ENCODE data around the gene MT1M. TPM values are rescaled to one million over a fixed set of nuclear protein-coding genes. Genes with fewer than 3 reads are reported as not detected.

MT1M gene
- total RNA-seq, 1 donor from 2014 or later: 1.2 TPM

- peaks cover 45% of the 10 kb centered on the region for H3K27me3 Mint-ChIP-seq (ENCODE audit: unreplicated experiment)
- no peak overlapping the region for H3K4me3 Mint-ChIP-seq (ENCODE audit: unreplicated experiment)
- no peak for TF ChIP-seq CTCF (IDR thresholded peaks at IDR 0.05)
- no peaks in the 10 kb centered on the region for H3K9me3 Mint-ChIP-seq (ENCODE audit: unreplicated experiment)
- H3K27ac Mint-ChIP-seq (ENCODE audit: unreplicated experiment): no peak overlapping the region
- peaks cover 20% of the 10 kb centered on the region for H3K4me1 Mint-ChIP-seq (ENCODE audit: unreplicated experiment)
- DNase-seq (ENCODE audit: extremely low spot score, unreplicated experiment): no peak
- H3K36me3 Mint-ChIP-seq (ENCODE audit: unreplicated experiment): peaks cover 3% of the 10 kb centered on the region
Observed at GRCh38 chr16:56640076-56640475, 7.6 kb downstream of the MT1M start.

- DNase-seq (ENCODE audit: extremely low spot score, unreplicated experiment): no peak
- Mint-ChIP-seq H3K36me3 (ENCODE audit: unreplicated experiment) (peaks cover 3% of the 10 kb centered on the region), H3K9me3 (ENCODE audit: unreplicated experiment) (no peaks in the 10 kb centered on the region), H3K4me1 (ENCODE audit: unreplicated experiment) (peaks cover 15% of the 10 kb centered on the region), H3K4me3 (ENCODE audit: unreplicated experiment) (no peak overlapping the region), H3K27ac (ENCODE audit: unreplicated experiment) (no peak overlapping the region), H3K27me3 (ENCODE audit: unreplicated experiment) (peaks cover 47% of the 10 kb centered on the region)
- TF ChIP-seq CTCF (IDR thresholded peaks at IDR 0.05): no peak
Observed at GRCh38 chr16:56641166-56641565, 8.7 kb downstream of the MT1M start.

- peak overlapping the region; percentile 35 for H3K4me3 Mint-ChIP-seq (ENCODE audit: unreplicated experiment)
- peaks cover 10% of the 10 kb centered on the region for H3K4me1 Mint-ChIP-seq (ENCODE audit: unreplicated experiment)
- H3K9me3 Mint-ChIP-seq (ENCODE audit: unreplicated experiment): no peaks in the 10 kb centered on the region
- H3K36me3 Mint-ChIP-seq (ENCODE audit: unreplicated experiment): no peaks in the 10 kb centered on the region
- peak; percentile 32 for TF ChIP-seq CTCF (IDR thresholded peaks at IDR 0.05)
- H3K27me3 Mint-ChIP-seq (ENCODE audit: unreplicated experiment): peaks cover 37% of the 10 kb centered on the region
- H3K27ac Mint-ChIP-seq (ENCODE audit: unreplicated experiment): no peak overlapping the region
- no peak for DNase-seq (ENCODE audit: extremely low spot score, unreplicated experiment)
Observed at GRCh38 chr16:56643080-56643778, 10.8 kb downstream of the MT1M start.

- Mint-ChIP-seq H3K27me3 (ENCODE audit: unreplicated experiment) (peaks cover 40% of the 10 kb centered on the region), H3K9me3 (ENCODE audit: unreplicated experiment) (no peaks in the 10 kb centered on the region), H3K4me3 (ENCODE audit: unreplicated experiment) (no peak overlapping the region), H3K27ac (ENCODE audit: unreplicated experiment) (no peak overlapping the region), H3K4me1 (ENCODE audit: unreplicated experiment) (peaks cover 7% of the 10 kb centered on the region), H3K36me3 (ENCODE audit: unreplicated experiment) (no peaks in the 10 kb centered on the region)
- no peak for TF ChIP-seq CTCF (IDR thresholded peaks at IDR 0.05)
- DNase-seq (ENCODE audit: extremely low spot score, unreplicated experiment): no peak
Observed at GRCh38 chr16:56643833-56644232, 11.4 kb downstream of the MT1M start.

GRCh38 chr16:56645311-56645710 is 12.9 kb downstream of the MT1M start:
- Mint-ChIP-seq H3K4me3 (ENCODE audit: unreplicated experiment) (no peak overlapping the region), H3K36me3 (ENCODE audit: unreplicated experiment) (no peaks in the 10 kb centered on the region), H3K9me3 (ENCODE audit: unreplicated experiment) (no peaks in the 10 kb centered on the region), H3K4me1 (ENCODE audit: unreplicated experiment) (peaks cover 7% of the 10 kb centered on the region), H3K27ac (ENCODE audit: unreplicated experiment) (no peak overlapping the region), H3K27me3 (ENCODE audit: unreplicated experiment) (peaks cover 36% of the 10 kb centered on the region)
- no peak for TF ChIP-seq CTCF (IDR thresholded peaks at IDR 0.05)
- no peak for DNase-seq (ENCODE audit: extremely low spot score, unreplicated experiment)

Data from osteocyte (in vitro differentiated cells).